Activated T-cell treated with anti-CD3 and anti-CD28 coated beads for 4 hours (primary cell): ENCODE data around the gene USP48.
"Not testable (repeated sequence)": the region's sequence is repeated elsewhere in the genome, so short reads cannot be mapped to it uniquely, and the experiment has no call there.

ENCODE experiments used
- DNase-seq: peaks from one replicate; pipeline ENCODE4 v3.0.0-alpha.2; 2020

The USP48 gene, protein sequence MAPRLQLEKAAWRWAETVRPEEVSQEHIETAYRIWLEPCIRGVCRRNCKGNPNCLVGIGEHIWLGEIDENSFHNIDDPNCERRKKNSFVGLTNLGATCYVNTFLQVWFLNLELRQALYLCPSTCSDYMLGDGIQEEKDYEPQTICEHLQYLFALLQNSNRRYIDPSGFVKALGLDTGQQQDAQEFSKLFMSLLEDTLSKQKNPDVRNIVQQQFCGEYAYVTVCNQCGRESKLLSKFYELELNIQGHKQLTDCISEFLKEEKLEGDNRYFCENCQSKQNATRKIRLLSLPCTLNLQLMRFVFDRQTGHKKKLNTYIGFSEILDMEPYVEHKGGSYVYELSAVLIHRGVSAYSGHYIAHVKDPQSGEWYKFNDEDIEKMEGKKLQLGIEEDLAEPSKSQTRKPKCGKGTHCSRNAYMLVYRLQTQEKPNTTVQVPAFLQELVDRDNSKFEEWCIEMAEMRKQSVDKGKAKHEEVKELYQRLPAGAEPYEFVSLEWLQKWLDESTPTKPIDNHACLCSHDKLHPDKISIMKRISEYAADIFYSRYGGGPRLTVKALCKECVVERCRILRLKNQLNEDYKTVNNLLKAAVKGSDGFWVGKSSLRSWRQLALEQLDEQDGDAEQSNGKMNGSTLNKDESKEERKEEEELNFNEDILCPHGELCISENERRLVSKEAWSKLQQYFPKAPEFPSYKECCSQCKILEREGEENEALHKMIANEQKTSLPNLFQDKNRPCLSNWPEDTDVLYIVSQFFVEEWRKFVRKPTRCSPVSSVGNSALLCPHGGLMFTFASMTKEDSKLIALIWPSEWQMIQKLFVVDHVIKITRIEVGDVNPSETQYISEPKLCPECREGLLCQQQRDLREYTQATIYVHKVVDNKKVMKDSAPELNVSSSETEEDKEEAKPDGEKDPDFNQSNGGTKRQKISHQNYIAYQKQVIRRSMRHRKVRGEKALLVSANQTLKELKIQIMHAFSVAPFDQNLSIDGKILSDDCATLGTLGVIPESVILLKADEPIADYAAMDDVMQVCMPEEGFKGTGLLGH

DNA sequence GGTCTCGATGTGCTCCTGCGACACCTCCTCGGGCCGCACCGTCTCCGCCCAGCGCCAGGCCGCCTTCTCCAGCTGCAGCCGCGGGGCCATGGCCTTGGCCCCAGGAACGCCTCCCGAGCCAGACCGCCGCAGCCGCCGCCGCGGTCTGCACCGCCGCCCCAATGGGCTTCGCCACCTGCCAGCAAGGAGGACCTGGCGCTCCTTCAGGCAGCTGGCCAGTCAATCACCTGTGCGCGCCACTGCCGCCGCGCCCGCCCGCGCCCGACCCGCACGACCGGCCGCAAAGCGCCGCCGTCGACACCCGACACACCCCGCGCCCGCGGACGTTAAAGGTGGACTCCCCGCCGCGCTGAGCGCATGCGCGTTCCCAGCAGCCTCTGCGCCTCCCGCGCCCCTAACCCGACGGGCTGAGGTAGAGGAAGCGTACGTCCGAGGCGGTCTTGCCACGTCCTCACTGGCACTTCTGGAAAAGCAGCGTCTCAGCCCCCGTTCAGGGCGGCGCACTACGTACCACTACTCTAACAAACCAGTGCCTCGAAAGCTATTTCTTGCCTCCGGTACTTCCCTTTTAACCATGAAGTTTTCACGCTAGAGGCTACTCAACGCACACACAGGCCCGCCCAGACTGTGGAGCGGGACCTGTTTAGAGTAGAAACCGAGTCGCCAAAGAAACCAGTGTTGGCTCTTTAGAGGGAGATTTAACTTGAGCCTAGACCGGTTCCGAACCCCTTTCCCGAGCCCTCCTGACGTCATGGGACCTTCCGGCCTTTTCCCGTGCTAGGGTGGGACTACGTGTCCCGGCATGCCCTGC is at the start of gene USP48:
Gene USP48 (minus strand): TSS at position 282 of the 811 bp plus-strand sequence. CDS start 192 bp downstream, at position 90.
- DNase-seq: peak; percentile 90

DNA sequence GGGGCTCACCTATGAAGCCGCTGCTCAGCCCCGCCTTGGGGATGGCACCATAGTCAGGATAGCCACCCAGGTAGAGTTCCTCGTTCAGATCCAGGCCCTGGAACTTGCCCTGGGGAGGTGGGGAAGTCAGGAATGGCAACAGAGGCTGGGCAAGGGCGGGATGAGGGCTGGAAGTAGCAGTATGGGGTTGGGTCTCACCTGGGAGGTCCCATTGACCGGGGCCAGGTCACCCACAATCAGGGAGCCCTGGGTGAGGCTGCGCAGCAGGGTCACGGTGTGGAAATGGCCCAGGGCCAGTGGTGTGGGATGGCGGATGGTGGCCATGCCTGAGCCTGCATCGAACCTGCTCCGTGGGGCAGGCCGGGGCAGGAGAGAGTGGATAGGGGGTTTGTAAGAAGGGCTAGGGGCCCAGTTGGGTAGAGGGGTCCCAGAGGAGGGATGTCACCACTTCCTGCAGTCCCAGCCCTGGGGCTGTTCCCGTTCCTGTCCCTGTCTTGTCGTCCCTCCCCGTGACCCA is 48.6 kb upstream of the USP48 start:
- no peak for DNase-seq

DNA sequence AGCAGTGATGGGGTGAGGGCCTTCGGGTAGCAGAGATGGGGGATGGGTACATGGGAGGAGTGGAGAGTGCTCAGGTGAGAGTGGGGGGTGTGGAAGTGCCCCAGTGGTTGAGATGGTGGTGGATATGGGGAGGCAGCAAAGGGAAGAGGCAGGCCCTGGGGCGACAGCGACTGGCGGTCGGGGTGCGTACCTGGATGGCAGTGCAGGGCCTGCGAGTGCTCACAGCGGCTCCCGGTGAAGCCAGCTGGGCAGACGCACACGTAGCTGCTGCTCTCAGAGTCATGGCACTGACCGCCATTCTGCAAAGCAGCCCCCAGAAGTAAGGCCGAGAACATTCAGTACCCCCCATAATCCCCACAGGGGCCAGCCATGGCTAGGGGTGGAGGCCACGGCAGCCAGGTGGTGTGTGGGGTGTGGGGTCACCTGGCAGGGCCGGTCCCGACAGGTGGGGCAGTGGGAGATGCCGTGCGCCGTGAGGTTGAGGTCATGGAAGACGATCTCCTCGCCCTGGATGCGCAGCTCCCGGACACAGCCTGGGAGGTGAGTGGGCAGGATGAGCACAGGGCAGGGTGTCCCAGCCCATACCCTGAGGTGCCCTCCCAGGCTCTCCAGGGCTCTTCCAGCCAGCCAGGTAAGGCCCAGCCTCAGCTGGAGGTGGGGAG is 48.0 kb upstream of the USP48 start:
- no peak for DNase-seq

DNA sequence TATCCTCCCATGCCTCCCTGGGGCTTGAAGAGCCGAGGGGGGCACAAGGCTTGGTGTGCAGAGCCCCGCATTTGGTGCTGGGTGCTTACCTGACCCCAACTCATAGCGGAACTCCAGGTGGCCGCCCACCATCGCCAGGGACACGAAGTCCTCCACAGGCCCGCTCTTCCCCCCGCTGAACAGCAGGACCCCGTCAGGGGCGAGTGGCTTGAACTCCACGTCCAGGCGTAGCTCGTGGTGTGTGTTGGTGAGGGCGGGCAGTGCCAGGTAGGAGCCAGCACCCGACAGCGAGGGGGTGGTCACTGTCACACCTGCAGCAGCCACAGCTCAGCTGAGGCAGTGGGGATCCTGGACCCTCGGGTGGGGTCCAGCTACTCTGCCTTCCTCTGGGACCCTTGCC is 46.3 kb upstream of the USP48 start:
- DNase-seq: no peak

DNA sequence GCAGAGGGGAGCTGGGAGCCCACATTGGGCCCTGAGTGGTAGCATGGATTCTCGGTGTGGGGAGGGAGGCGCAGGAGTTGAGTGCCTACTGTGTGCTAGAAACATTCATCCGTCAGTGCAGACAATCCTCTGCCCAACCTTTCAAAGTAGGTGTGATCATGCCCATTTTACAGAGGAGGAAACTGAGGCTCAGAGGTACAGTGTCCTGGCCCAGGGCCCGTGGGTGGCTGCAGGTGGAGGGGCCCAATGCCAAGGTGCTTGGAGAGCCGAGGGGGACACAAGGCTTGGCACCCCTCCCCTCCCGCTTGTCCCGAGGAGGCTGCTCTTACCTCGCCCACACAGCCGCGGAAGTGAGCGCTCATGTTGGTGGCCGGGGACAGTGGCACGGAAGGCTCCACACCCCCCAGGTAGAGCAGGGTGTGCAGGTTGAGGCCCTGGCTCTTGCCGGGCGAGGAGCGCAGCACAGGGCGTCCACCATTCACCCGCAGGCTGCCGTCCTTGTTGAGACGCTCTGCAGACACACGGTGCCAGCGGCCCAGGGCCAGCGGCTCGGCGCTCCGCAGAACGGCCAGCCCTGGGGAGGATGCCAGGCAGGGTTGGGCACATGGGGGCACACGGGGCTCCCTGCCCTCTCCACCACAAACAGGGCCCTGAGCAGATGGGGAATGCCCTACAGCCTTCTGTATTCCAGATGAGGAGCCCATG is 45.7 kb upstream of the USP48 start:
- no peak for DNase-seq

DNA sequence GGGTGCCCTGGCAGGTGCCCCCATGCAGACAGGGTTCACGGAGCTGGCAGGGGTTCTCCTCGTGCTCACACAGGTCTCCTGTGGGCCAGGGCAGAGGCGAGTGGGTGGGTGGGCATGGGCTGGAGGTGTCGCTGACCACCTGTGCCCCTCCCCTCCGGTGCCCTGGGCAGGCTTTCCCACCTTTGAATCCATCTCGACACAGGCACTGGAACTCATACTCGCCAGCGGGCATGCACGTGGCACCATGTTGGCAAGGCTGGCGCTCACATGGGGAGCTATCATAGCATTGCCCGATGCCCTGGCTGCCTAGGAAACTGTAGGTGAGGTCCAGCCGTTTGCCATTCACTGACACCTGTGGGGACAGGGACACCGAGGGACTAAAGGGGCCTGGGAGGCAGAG is 45.1 kb upstream of the USP48 start:
- DNase-seq: no peak

DNA sequence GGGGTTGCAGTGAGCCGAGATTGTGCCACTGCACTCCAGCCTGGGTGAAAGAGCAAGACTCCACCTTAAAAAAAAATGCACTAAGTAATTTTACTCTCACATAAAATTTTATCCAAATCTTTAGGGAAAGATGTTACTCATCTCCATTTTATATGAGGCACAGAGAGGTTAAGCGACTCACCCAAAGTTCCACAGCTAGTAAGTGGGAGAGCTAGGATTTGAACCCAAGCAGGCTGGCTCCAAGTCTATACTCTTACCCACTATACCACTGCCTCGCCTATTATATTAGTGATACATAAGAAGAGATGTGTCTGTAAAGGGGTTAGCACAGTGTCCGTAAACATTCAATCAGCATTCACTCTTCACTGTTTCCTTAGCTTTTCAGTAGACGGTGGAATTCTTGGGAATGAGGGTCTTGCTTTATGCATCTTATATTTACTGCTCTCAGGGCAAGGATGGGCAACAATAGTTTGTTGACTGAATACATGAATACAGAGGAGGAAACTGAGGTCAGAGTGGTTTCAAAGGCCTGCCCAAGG is 44.3 kb upstream of the USP48 start:
- no peak for DNase-seq

DNA sequence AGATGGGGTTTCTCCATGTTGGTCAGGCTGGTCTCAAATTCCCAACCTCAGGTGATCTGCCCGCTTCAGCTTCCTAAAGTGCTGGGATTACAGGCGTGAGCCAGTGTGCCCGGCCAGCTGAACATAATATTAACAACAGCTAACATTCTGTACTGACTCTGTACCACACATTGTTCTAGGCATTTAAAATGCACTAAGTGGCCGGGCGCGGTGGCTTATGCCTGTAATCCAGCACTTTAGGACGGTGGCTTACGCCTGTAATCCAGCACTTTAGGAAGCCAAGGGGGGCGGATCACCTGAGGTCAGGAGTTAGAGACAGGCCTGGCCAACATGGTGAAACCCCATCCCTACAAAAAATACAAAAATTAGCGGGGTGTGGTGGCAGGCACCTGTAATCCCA is 43.7 kb upstream of the USP48 start:
- not testable (repeated sequence) for DNase-seq

DNA sequence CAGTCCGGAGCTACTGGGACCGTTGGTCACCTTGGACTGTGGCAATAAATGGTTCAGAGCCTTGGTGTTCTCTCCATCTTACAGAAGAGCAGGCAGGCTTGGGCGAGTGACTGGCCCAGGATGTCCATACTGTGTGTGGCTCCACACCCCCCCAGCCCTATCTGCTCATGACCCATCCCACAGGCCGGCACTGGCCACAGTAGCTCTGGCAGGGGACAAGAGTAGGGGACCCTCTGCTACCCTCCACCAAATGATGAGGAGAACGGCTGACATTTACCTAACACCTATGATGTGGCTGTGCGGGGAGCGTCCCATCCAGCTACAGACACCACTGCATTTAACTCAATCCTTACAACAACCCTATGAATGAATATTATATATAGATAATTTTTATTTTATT is 42.4 kb upstream of the USP48 start:
- DNase-seq: no peak

DNA sequence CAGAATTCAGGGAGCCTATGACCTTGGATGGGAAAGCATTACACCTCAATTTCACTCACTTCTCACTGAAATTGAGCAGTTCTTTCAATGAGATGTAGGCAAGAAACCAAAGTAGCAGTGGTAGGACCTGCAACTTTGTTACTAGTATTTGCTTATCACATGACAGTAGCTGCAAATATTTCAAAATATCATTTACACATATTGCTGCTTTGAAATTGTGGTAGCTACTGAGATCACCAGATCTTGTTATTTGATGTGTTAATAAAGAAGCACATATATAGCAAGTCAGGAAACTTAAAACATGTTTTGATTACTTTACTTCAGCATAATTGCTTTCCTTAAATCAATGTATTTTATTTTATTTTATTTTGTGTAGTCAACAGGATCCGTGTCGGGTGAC is 42.0 kb upstream of the USP48 start:
- no peak for DNase-seq

DNA sequence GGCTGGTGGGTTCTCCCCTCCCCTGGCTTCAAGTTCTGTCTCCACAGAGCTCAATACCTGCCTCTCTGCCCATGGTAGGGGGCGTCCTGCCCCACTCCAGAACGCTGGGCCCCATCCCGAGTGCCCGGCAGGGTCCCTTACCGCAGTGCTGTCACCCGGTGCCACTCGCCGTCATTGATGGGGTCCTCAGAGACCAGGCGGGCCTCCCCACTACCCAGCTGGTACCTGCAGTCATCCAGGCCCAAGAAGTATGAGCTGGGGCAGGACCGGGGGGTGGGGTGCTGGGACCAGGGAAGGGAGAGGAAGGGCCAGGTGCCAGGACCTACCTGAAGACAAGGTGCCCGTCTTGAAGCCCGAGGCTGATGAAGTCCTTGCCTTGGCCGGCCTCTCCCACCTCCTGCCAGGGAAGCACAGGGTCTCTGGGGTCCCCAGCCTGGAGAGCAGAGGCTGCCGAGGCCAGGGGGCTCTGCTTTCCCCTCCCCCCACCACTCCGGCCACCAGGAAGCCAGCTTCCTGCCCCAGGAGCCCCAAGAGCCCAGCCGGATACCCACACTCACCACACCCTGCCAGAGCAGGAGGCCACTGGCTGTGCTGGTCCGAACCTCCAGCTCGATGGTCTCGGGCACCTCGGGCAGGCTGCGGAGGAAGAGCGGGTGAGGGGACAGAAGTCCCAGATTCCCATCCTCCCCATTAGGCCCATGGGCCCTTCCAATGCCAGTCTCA is 41.2 kb upstream of the USP48 start:
- no peak for DNase-seq

DNA sequence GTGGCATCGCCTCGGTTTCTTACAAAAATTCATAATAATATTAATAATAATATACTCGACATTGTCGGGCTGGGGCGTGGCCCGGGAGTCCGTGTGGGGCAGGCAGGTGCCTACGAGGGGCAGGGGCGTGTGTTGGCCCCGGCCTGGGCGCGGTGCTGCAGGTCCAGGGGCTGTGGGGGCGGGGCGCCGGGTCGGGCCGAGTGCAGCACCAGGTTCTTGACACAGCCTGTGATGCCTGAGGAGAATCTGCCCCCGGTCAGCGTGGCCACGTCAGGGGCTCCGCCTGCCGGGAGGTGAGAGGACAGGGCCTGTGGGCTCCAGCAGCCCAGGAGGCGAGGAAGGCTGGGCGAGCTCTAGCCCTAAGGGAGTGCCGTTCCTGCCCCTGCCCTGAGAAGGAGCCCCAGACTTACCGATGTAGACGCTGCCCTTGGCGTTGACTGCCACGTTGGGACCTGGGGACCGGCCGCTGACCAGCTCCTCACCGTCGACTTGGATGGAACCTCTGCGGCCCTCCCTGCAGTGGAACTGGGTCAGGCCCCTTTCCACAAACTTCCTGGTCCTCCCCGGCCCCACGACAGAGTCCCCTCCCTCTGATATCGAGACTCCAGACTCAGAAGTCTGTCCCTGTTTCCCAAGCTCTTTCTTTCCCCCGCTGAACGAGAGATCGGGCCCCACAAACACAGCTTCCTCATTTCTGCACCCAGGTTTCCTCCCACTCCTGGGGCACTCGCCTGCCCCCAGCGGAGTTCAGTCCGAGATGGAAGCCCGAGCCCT is 40.4 kb upstream of the USP48 start:
- DNase-seq: no peak

DNA sequence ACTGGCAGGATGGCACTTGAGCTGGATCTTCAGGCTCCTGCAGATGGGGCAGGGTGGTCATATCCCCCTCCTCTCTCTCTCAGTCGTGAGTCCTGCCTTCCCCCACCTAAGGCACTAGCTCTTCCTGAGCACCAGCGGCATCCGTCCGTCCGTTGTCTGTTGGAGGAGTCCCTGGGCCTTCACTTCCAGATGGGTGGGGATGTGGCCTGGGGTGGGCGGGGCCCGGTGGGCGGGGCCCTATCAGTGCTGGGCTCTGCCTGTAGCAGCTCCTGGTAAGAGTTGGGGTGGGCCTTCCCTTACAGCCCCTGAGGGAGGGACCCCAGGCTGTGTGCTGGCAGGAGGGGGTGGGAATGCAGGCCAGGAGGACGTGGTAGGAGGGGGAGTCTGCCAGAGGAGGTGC is 39.4 kb upstream of the USP48 start:
- no peak for DNase-seq

DNA sequence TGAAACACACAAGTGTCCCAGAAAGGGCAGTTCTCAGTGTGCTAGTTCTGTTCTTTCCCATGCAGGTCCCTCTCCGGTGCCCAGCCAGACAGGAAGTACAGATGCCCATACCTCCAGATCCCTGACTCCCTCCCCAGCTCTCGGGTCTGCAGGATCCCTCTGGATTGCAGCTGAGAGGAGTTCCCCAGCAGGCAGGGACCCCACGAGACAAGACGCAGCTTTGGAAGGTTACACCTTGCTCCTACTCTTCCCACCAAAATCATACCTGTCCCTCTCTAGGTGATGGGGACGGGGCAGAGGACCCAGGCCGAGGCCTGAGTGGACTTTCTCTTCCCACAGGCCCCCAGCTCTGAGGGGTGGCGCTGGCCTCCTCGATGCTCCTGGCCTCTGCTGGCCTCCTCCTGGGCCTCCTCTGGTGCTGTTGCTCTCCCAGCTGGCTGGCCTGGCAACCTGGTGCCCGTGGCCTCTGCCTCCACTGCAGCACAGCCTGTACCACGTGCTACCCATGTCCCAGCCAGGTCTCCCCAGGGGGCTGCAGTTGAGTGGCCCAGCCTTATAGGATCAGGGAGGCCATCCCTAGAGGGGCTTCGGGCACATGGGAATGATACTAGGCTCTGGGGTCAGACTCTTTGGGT is 38.6 kb upstream of the USP48 start:
- no peak for DNase-seq

DNA sequence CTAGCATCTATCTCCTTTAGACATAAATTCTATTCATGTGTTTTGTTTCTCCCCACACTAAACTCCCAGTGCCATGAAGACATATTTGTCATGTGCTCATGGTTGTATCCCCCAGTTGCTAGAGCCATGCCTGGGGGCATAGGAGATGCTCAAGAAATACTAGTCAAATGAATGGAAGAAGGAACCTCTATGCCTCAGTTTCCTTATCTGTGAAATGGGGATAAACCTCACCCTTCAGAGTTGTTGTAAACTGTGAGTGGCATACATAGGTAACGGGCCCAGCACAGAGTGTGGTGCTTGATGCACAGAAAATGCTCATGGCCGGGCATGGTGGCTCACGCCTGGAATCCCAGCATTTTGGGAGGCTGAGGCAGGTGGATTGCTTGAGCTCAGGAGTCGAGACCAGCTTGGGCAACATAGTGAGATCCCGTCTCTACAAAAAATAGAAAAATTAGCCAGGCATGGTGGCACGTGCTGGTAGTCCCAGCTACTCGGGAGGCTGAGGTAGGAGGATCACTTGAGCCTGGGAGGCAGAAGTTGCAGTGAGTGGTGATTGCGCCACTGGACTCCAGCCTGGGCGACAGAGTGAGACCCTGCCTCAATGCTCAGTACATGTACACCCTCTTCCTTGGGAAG is 37.8 kb upstream of the USP48 start:
- no peak for DNase-seq

DNA sequence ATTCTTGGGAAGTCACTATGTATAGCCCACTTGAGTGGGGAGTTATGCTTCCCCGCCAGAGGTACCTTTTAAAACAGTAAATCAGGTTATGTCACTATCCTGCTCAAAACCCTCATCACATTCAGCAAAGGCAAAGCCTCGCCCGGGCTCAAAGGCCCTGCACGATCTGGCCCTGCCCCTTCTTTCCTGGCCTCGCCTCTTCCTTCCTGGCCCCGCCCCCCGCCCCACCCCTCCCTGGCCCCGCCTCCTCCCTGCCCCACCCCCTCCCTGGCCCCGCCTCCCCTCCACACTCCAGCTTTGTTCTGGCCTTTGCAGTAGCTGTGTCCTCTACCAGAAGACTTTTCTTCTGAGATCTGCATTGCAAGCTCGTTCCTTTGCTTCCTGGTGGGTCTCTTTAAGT is 35.7 kb upstream of the USP48 start:
- no peak for DNase-seq

DNA sequence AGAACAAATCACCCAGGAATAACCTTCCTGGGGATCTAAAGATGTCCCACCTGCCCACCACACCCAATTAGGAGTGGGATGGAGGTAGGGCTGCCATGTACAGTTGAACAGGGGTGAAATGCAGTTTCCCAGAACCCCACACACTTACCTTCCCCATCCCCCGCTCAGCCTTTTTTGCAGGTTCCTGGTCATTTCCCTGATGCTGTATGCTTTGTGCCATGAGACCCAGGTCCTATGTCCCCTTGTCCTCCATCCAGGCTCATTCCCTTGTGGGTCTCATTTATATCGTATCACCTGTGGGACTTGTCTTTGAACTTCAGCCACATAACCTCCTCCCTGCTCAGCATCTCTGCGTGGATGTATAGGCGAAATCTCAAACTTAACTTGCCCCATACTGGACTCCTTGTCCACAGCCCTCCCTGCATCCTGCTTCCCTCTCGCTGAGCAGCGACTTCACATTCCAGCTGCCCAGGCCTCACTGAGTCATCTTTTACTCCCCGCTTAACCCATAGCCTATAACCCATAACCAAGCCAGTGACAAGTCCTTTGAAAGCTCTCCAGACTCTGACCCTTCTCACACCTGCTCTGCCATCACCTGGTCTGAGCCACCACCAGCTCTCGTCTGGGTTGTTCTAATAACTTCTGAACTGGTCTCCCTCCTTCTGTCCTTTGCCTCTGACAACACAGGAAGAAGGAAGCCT is 33.8 kb upstream of the USP48 start:
- no peak for DNase-seq
